LNCaP clone FGC (cell line): Measurements from ENCODE around the gene BBC3.
"Not testable (repeated sequence)": the region's sequence is repeated elsewhere in the genome, so short reads cannot be mapped to it uniquely, and the experiment has no call there.

Source experiments
- DNase-seq: peaks from one replicate; pipeline ENCODE4 v3.0.0-alpha.2; 2011; ENCODE audit warnings: low read depth
- H3K4me3 ChIP-seq: 2 replicates; pipeline ENCODE4 v1.5.1; 2011; ENCODE audit warnings: mild to moderate bottlenecking, low read depth, low read length, control low read depth
- TF ChIP-seq, protein P1 (sequence below): IDR thresholded peaks from 2 replicates; pipeline ENCODE4 v1.5.1; 2012; ENCODE audit warnings: mild to moderate bottlenecking; ENCODE audit not compliant: control insufficient read depth, insufficient read depth; ENCODE audit errors: extremely low read depth

Gene BBC3, protein sequence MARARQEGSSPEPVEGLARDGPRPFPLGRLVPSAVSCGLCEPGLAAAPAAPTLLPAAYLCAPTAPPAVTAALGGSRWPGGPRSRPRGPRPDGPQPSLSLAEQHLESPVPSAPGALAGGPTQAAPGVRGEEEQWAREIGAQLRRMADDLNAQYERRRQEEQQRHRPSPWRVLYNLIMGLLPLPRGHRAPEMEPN

DNA sequence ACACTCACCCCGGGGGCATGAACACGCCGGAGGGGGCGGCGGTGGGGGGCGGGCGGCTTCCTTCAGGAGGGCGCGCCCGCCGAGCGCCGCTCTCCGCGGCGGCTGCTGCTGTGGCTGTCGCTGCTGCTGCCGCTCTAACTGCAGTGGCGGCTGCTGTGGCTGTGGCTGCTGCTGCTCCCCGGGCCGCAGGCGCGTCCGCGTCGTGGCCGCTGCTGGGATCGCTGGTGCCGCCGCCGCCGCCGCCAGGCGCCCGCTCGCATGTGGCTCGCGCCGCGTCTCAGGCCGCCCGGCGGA lies at the start of gene BBC3:
TSS of gene BBC3 (minus strand) at position 279 of the 294 bp plus-strand sequence. CDS start 2,768 bp downstream, outside the sequence.
- DNase-seq, result no peak
- H3K4me3 ChIP-seq, result peak within 1 kb of the TSS; percentile 81
- TF ChIP-seq, protein P1, sequence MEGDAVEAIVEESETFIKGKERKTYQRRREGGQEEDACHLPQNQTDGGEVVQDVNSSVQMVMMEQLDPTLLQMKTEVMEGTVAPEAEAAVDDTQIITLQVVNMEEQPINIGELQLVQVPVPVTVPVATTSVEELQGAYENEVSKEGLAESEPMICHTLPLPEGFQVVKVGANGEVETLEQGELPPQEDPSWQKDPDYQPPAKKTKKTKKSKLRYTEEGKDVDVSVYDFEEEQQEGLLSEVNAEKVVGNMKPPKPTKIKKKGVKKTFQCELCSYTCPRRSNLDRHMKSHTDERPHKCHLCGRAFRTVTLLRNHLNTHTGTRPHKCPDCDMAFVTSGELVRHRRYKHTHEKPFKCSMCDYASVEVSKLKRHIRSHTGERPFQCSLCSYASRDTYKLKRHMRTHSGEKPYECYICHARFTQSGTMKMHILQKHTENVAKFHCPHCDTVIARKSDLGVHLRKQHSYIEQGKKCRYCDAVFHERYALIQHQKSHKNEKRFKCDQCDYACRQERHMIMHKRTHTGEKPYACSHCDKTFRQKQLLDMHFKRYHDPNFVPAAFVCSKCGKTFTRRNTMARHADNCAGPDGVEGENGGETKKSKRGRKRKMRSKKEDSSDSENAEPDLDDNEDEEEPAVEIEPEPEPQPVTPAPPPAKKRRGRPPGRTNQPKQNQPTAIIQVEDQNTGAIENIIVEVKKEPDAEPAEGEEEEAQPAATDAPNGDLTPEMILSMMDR, result no peak

DNA sequence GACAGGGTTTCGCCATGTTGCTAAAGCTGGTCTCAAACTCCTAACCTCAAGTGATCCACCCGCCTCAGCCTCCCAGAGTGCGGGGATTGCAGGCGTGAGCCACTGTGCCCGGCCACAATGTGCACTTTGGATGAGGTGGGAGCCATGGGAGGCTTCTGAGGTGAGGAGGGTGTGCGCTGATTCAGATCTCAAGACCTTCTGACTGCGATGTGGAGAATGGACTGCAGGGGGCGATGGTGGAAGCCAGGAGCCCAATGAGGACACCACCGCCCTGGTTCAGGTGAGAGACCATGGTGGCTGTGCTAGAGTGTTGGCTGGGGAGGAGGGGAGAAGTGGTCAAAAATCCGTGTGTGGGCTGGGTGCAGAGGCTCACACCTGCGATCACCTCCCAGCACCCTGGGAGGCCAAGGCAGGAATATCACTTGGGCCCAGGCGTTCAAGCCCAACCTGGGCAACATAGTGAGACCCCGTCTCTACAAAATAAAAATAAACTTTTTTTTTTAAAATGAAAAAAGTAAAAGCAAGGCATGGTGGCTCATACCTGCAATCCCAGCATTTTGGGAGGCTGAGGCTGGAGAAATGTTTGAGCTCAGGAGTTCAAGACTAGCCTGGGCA lies 49.3 kb upstream of the BBC3 start:
- TF ChIP-seq, protein P1, result no peak
- no peak for DNase-seq
- H3K4me3 ChIP-seq, result no peak overlapping the region

DNA sequence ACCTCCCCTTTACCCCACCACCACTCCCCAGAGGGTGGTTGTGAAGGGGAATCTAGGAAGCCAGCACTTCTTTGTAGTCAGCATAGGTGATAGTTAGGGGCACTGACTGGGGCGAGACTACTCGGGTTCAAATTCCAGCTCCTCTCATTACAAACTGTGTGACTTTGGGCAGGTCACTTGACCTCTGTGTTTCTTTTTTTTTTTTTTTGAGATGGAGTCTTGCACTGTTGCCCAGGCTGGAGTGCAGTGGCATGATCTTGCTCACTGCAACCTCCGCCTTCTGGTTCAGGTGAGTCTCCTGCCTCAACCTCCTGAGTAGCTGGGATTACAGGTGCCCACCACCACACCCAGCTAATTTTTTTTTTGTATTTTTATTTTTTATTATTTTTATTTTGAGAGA lies 45.5 kb upstream of the BBC3 start:
- not testable (repeated sequence) for H3K4me3 ChIP-seq, DNase-seq

DNA sequence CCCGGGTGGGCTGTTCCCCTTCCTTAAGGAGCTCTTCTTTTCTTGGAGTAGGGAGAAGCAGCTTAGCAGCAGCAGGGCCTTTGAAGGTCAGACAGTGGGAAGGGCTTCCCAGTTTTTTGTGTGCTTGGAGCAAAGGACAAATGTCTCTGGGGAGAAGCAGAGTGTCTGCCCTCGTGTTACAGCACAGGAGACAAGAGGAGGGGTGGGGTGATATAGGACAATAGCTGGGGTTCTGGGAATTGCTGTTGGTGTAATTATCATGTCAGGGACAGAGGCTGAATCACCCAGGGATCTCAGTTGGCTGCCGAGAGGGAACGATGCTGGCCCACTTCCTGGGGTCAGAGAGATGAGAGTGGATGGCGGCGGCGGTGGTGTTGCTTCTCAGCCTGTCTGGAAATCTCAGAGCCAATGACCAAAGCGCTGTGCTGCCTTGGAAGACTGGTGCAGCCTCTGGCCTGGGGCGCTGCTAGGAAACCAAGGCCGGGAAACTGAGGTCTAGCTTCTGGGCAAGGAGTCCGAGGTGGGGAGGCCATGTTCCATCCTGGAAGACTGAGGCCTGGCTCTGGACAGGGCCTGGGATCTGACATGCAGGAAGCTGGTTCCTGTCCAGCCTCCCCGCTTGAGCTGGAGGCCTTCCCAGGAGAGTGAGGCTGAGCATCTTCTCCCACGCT lies 44.9 kb upstream of the BBC3 start:
- DNase-seq, result no peak
- TF ChIP-seq, protein P1, result no peak
- H3K4me3 ChIP-seq, result no peak overlapping the region

DNA sequence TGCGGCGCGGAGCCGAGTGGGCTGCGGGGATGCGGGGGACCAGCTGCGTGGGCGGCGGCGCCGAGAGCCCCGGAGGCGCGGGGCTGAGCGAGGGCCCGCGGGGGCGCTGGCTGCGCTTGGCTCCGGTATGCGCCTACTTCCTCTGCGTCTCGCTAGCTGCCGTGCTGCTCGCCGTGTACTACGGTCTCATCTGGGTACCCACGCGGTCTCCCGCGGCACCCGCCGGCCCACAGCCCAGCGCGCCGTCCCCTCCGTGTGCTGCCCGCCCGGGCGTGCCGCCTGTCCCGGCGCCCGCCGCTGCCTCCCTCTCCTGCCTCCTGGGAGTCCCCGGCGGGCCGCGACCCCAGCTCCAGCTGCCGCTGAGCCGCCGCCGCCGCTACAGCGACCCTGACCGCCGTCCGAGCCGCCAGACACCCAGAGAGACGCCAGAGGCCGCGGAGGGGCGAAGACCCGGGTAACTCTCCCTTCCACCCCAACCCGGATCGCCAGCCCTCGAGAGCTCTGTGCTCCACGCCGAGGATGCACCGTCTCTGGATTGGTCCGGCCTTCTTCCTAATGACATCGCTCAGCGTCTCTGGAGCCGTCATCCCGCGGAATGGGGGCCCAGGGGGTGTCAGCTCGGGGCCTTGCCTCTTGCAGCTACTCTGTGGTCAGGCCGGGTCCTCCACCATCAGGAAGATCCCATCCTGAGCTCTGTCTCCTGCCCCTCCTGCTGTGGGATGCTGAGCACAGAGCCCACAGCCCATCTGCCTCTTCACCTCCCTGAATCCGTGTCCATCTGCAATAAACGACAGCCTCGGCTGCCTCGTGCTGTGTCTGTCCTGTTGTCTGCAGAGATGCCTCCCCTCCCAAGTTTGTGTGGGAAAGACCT lies 44.1 kb upstream of the BBC3 start:
- H3K4me3 ChIP-seq, result peak overlapping the region; percentile 32
- no peak for DNase-seq
- TF ChIP-seq, protein P1, result no peak

DNA sequence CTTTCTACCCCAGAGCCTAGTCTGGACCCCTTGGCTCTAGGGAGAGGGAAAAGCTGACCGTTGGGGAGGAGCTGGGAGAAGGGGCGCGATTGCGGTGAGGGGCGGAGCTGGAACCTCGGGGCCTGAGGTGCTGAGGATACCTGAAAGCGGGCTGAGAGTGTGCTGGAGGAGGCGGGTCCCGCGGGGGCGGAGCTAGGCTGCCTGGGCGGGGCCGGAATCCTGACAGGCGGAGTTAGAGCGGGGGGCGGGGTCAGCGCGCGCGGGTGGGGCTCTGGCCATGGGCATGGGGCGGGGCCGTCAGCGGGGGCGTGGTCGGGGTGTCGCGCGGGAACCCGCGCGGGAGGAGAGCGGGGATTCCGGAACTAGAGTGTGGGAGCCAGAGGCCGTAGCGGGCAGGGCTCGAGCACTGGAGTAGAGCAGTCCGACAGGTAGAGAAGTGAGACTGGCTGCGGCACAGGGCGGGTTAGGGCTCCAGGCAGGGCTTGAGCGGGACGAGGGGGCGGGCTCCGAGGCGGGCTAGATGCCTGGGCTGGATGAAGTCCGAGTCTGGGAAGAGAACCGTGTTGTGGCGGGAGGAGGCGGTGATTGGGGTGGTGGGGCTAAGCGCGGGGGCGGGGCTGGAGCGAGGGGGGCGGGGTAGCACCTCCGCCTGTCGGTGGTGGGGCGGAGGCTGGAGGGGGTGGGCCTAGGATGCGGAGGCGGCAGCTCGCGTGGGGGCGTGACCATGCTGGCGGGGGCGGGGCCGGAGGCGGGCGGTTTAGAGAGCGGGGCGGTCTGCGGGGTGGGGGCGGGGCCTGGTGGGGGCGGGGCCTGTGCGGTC lies 43.3 kb upstream of the BBC3 start, which contains the start of gene INAFM1:
TSS of gene INAFM1 (plus strand) at position 815 of the 820 bp plus-strand sequence. CDS start 35 bp downstream, outside the sequence.
- H3K4me3 ChIP-seq, result peak within 1 kb of the TSS; percentile 68
- TF ChIP-seq, protein P1, result no peak
- DNase-seq, result peak; percentile 25
